Peyer's patch (tissue), 4 donors: ENCODE results near the gene SPAG9.

Experiments used
- CTCF ChIP-seq, 6 experiments: fragments of 450-650 bp in 4 of 6; fragments of 200-600 bp in 2 of 6; sonication (generic) in 1 of 6; IDR thresholded peaks; one replicate each; pipeline ENCODE4 v1.5.1; 2017 to 2019; ENCODE audit warnings: antibody characterized with exemption in 6 of 6, mild to moderate bottlenecking in 3 of 6, moderate library complexity in 1 of 6
- POLR2A ChIP-seq, 2 donors: fragments of 450-650 bp; IDR thresholded peaks; one replicate each; pipeline ENCODE4 v1.5.1; 2017; ENCODE audit warnings: antibody characterized with exemption in 2 of 2, mild to moderate bottlenecking in 2 of 2, moderate library complexity in 2 of 2

- TF ChIP-seq CTCF (IDR thresholded peaks at IDR 0.05) (no peak), POLR2A (IDR thresholded peaks at IDR 0.05) (no peak)
Measured at GRCh38 chr17:51107778-51108177, 12.9 kb downstream of the SPAG9 start.
